Caco-2 (cell line): ENCODE data around the gene LHX5. TPM values are rescaled to one million over a fixed set of nuclear protein-coding genes. Genes with fewer than 3 reads are reported as not detected.
A peak's percentile ranks its signal among the peaks of the same experiment; 100 is the strongest.

Experiments used
- BruUV-seq: library from RNA; stranded (reverse); fragments of 400-500 nt; replicated peaks from 2 replicates; lab custom pipeline; 2021; lab: Mats Ljungman, UMichigan
- CTCF ChIA-PET: fragments of 300-600 bp; sonication (Branson Sonifier 250); formaldehyde crosslinking; loops from one replicate; lab custom pipeline; 2022; ENCODE audit warnings: antibody characterized with exemption; lab: Charles Lee
- POLR2A ChIA-PET: fragments of 300-600 bp; sonication (Branson Sonifier 250); formaldehyde crosslinking; loops from one replicate; lab custom pipeline; 2022; ENCODE audit warnings: antibody characterized with exemption; lab: Charles Lee
- DNase-seq, 2 experiments: peaks; one replicate each; pipeline versions ENCODE4 v3.0.0 to v3.0.0-alpha.2; 2020 to 2022
- H3K27me3 ChIP-seq: replicated peaks from 2 replicates; pipeline ENCODE4 v1.6.0; 2011; ENCODE audit warnings: low read length; ENCODE audit not compliant: control insufficient read depth, insufficient read depth
- H3K36me3 ChIP-seq: 2 replicates; pipeline ENCODE4 v1.5.1; 2011; ENCODE audit warnings: low read length; ENCODE audit not compliant: control insufficient read depth, insufficient read depth
- H3K4me1 ChIP-seq: fragments of 250-450 bp; sonication (Bioruptor Pico); 2 replicates; pipeline ENCODE4 v1.5.1; 2020; ENCODE audit warnings: mild to moderate bottlenecking
- H3K4me3 ChIP-seq: 2 replicates; pipeline ENCODE4 v1.5.1; 2011; ENCODE audit warnings: low read depth, mild to moderate bottlenecking, control low read depth, low read length
- H3K9me3 ChIP-seq: fragments of 250-450 bp; sonication (Bioruptor Pico); 2 replicates; pipeline ENCODE4 v1.5.1; 2020; ENCODE audit warnings: mild to moderate bottlenecking, moderate library complexity
- H3K27ac Mint-ChIP-seq: one replicate; pipeline ENCODE4 v1.8.0; 2022; ENCODE audit warnings: mixed read lengths; ENCODE audit not compliant: unreplicated experiment
- H3K27me3 Mint-ChIP-seq: one replicate; pipeline ENCODE4 v1.8.0; 2022; ENCODE audit warnings: mixed read lengths; ENCODE audit not compliant: insufficient read depth, unreplicated experiment
- H3K36me3 Mint-ChIP-seq: one replicate; pipeline ENCODE4 v1.8.0; 2022; ENCODE audit warnings: mild to moderate bottlenecking, mixed read lengths; ENCODE audit not compliant: insufficient read depth, unreplicated experiment
- H3K4me1 Mint-ChIP-seq: one replicate; pipeline ENCODE4 v1.8.0; 2022; ENCODE audit warnings: low read depth, mixed read lengths; ENCODE audit not compliant: unreplicated experiment
- H3K4me3 Mint-ChIP-seq: one replicate; pipeline ENCODE4 v1.8.0; 2022; ENCODE audit warnings: mild to moderate bottlenecking, moderate library complexity, mixed read lengths; ENCODE audit not compliant: unreplicated experiment
- H3K9me3 Mint-ChIP-seq: one replicate; pipeline ENCODE4 v1.8.0; 2022; ENCODE audit warnings: mixed read lengths; ENCODE audit not compliant: unreplicated experiment
- intact Hi-C: fragments of 100-400 bp; cut with micrococcal nuclease; formaldehyde crosslinking; loops from one replicate; pipeline ENCODE4 v1.10.0; 2022; ENCODE audit not compliant: unreplicated experiment
- total RNA-seq: library from RNA; stranded (reverse); gene quantifications from 2 replicates; pipeline ENCODE4 v1.2.3, GENCODE V29; 2022
- TF ChIP-seq, protein P1 (sequence below), 2 experiments: fragments of 200-600 bp in 1 of 2; IDR thresholded peaks; 1 replicate in 1 of 2; 2 replicates in 1 of 2; pipeline versions ENCODE4 v1.5.1 to v1.8.0; 2011 to 2022; ENCODE audit warnings: antibody characterized with exemption in 1 of 2, control low read depth in 1 of 2, inconsistent platforms in 1 of 2, low read depth in 1 of 2, low read length in 1 of 2, mild to moderate bottlenecking in 1 of 2, moderate library complexity in 1 of 2; ENCODE audit not compliant: insufficient read depth in 1 of 2, severe bottlenecking in 1 of 2, unreplicated experiment in 1 of 2

The LHX5 gene
- total RNA-seq, 1 experiment from 2014 or later: 0.25 TPM

DNA sequence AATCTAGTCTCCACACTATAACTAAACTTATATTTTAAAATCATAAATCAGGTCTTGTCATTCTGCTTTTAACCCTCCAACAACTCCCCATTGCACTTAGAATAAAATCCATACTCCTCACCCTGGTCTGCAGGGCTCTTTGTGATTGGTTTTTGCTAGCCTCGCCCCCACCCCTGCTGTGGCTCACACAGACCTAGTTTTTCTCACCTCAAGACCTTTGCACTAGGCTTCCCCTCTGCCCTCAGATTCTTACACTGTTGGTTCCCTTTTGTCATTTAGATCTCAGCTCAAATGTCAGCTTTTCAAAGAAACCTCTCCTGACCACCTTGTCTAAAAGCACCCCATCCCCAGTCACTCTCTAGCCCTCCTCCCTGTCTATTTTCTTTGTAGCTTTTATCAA, 10.7 kb upstream of the LHX5 start:
- H3K9me3 ChIP-seq: peaks cover 4% of the 10 kb centered on the region; the same call in 1 of the 2 replicates
- intact Hi-C loops: no loop called here

DNA sequence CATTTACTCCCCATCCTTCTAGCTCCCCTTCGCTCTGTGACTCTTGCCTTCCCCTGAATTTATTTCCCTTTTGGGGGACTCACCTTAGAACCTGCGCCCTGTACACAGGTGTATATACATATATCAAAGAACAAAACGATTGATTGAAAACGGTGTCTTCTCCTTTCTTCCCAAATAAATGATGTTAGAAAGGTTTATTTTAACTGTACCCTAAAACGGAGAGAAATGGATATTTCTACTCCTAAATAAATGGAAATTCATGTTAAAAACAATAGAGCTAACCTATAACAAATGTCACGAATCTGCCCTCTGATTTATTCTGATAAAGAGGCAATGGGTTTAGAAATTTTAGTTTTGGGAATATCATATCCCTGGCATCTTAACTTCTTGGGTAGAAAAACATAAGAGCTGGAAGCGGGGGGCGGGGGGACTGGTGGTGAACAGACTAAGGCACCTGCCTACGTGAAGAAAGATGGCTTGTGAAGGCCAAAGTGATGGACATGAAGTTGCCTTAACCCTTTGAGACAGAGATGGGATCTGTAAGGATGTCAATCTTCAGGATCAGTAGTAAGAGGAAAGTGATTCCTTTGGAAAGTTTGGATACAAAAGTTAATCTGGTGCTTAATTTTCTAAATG, 8.8 kb upstream of the LHX5 start:
- no peak overlapping the region for H3K4me3 Mint-ChIP-seq
- ChIA-PET POLR2A (no interaction called here), CTCF (no interaction called here)
- Histone ChIP-seq H3K4me1 (no peaks in the 10 kb centered on the region), H3K9me3 (peaks cover 4% of the 10 kb centered on the region; the same call in 1 of the 2 replicates), H3K36me3 (no peaks in the 10 kb centered on the region), H3K27me3 (no peaks in the 10 kb centered on the region; the same call in 1 of the 2 replicates), H3K4me3 (no peak overlapping the region)
- H3K36me3 Mint-ChIP-seq: no peaks in the 10 kb centered on the region
- no peak for DNase-seq
- intact Hi-C loops: no loop called here
- peaks cover 30% of the 10 kb centered on the region for H3K27me3 Mint-ChIP-seq
- H3K4me1 Mint-ChIP-seq: no peaks in the 10 kb centered on the region
- no TSS peak for BruUV-seq
- no peak overlapping the region for H3K27ac Mint-ChIP-seq
- H3K9me3 Mint-ChIP-seq: no peaks in the 10 kb centered on the region
- TF ChIP-seq, protein P1, sequence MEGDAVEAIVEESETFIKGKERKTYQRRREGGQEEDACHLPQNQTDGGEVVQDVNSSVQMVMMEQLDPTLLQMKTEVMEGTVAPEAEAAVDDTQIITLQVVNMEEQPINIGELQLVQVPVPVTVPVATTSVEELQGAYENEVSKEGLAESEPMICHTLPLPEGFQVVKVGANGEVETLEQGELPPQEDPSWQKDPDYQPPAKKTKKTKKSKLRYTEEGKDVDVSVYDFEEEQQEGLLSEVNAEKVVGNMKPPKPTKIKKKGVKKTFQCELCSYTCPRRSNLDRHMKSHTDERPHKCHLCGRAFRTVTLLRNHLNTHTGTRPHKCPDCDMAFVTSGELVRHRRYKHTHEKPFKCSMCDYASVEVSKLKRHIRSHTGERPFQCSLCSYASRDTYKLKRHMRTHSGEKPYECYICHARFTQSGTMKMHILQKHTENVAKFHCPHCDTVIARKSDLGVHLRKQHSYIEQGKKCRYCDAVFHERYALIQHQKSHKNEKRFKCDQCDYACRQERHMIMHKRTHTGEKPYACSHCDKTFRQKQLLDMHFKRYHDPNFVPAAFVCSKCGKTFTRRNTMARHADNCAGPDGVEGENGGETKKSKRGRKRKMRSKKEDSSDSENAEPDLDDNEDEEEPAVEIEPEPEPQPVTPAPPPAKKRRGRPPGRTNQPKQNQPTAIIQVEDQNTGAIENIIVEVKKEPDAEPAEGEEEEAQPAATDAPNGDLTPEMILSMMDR (IDR thresholded peaks at IDR 0.05; ENCODE audit: insufficient read depth in 1 of 2, low read depth in 1 of 2, low read length in 1 of 2, severe bottlenecking in 1 of 2, unreplicated experiment in 1 of 2): no peak

More for the DNA sequence above, 10.7 kb upstream of the LHX5 start:
- Mint-ChIP-seq H3K9me3 (no peaks in the 10 kb centered on the region), H3K4me3 (no peak overlapping the region), H3K27me3 (peaks cover 38% of the 10 kb centered on the region), H3K36me3 (no peaks in the 10 kb centered on the region), H3K4me1 (no peaks in the 10 kb centered on the region), H3K27ac (no peak overlapping the region)
- Histone ChIP-seq H3K27me3 (no peaks in the 10 kb centered on the region; the same call in 1 of the 2 replicates), H3K4me1 (no peaks in the 10 kb centered on the region), H3K4me3 (no peak overlapping the region), H3K36me3 (no peaks in the 10 kb centered on the region)
- no TSS peak for BruUV-seq
- CTCF ChIA-PET: no interaction called here
- no peak for DNase-seq
- TF ChIP-seq, protein P1 (IDR thresholded peaks at IDR 0.05; ENCODE audit: insufficient read depth in 1 of 2, low read depth in 1 of 2, low read length in 1 of 2, severe bottlenecking in 1 of 2, unreplicated experiment in 1 of 2): no peak
- POLR2A ChIA-PET: no interaction called here

DNA sequence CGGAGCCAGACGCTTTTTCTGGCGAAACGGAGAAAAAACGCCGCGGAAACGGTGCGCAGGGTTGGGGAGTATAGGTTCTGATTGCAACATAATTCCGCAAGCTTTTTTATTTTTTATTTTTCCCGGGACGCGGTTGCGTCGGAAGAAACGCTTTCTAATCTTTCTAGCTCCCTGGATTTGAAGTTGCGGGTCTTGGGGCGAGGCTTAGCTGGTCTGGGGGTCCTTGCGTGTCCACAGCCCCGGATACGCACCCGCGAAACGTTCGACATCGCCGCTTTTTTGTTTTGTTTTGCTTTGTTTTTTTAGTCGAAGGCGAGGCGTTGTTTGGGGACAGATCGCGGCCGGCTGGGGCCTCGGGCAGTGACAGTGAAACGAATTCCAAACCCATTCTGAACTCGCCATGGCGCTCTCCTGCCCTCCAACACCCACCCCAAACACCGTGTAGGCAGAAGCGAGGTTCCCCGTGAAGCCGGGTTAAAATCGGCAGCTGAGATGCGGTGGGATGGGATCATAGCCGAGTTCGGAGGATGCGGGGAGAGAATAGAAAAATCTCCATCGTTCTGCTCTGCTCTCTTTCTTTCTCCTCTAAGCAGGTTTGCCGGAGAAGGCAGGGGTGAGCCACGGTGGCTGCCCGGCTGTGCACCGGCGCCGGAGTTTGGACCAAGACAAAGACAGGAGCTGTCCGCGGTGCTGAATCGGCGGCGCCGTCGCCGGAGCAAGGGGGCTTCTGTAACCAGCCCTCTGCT, 8.1 kb upstream of the LHX5 start:
- Histone ChIP-seq H3K9me3 (peaks cover 4% of the 10 kb centered on the region; the same call in 1 of the 2 replicates), H3K27me3 (peaks cover 1% of the 10 kb centered on the region), H3K4me1 (no peaks in the 10 kb centered on the region), H3K36me3 (no peaks in the 10 kb centered on the region), H3K4me3 (no peak overlapping the region)
- Mint-ChIP-seq H3K9me3 (no peaks in the 10 kb centered on the region), H3K4me3 (no peak overlapping the region), H3K36me3 (no peaks in the 10 kb centered on the region), H3K4me1 (no peaks in the 10 kb centered on the region), H3K27me3 (peaks cover 36% of the 10 kb centered on the region), H3K27ac (no peak overlapping the region)
- ChIA-PET POLR2A (no interaction called here), CTCF (interaction anchor here (0.5 kb wide), 1 partner anchor 17 kb away, joined by 3 read pairs; no protein-coding TSS in a partner anchor)
- no TSS peak for BruUV-seq
- TF ChIP-seq, protein P1 (IDR thresholded peaks at IDR 0.05; ENCODE audit: insufficient read depth in 1 of 2, low read depth in 1 of 2, low read length in 1 of 2, severe bottlenecking in 1 of 2, unreplicated experiment in 1 of 2): no peak
- intact Hi-C loops: no loop called here
- peak in 1 of 2 experiments; percentile 62 for DNase-seq
